HL-60 (cell line): ENCODE results near the gene LRPAP1.

Experiments used
- DNase-seq, 2 experiments: peaks; one replicate each; pipeline ENCODE4 v3.0.0-alpha.2; 2010 to 2020; ENCODE audit warnings: low read depth in 1 of 2, low spot score in 1 of 2
- H3K27ac ChIP-seq: fragments of 250-450 bp; sonication (Bioruptor Pico); replicated peaks from 2 replicates; pipeline ENCODE4 v1.5.1; 2020; ENCODE audit warnings: mild to moderate bottlenecking, moderate library complexity
- H3K27me3 ChIP-seq: fragments of 250-450 bp; sonication (Bioruptor Pico); 2 replicates; pipeline ENCODE4 v1.5.1; 2021; ENCODE audit warnings: mild to moderate bottlenecking, moderate library complexity; ENCODE audit not compliant: insufficient read depth, poor library complexity, severe bottlenecking
- H3K4me3 ChIP-seq: replicated peaks from 2 replicates; pipeline ENCODE4 v1.5.1; 2011; ENCODE audit warnings: mild to moderate bottlenecking, control low read depth, low read length; ENCODE audit not compliant: insufficient read depth
- GABPA ChIP-seq: IDR thresholded peaks from 2 replicates; pipeline ENCODE4 v1.6.1; 2012; ENCODE audit warnings: low read depth
- POLR2AphosphoS5 ChIP-seq: IDR thresholded peaks from 2 replicates; pipeline ENCODE4 v1.6.1; 2012; ENCODE audit warnings: low read depth
- SPI1 ChIP-seq: IDR thresholded peaks from 2 replicates; pipeline ENCODE4 v1.6.1; 2012; ENCODE audit warnings: low read depth, mild to moderate bottlenecking, borderline replicate concordance
- TF ChIP-seq, protein P1 (sequence below): IDR thresholded peaks from 2 replicates; pipeline ENCODE4 v1.6.1; 2012; ENCODE audit warnings: low read depth; ENCODE audit not compliant: insufficient replicate concordance
- TF ChIP-seq, protein P2 (sequence below): IDR thresholded peaks from one replicate; pipeline ENCODE4 v1.5.1; 2011; ENCODE audit warnings: low read length, control low read depth, inconsistent platforms; ENCODE audit not compliant: insufficient read depth

LRPAP1 gene

DNA sequence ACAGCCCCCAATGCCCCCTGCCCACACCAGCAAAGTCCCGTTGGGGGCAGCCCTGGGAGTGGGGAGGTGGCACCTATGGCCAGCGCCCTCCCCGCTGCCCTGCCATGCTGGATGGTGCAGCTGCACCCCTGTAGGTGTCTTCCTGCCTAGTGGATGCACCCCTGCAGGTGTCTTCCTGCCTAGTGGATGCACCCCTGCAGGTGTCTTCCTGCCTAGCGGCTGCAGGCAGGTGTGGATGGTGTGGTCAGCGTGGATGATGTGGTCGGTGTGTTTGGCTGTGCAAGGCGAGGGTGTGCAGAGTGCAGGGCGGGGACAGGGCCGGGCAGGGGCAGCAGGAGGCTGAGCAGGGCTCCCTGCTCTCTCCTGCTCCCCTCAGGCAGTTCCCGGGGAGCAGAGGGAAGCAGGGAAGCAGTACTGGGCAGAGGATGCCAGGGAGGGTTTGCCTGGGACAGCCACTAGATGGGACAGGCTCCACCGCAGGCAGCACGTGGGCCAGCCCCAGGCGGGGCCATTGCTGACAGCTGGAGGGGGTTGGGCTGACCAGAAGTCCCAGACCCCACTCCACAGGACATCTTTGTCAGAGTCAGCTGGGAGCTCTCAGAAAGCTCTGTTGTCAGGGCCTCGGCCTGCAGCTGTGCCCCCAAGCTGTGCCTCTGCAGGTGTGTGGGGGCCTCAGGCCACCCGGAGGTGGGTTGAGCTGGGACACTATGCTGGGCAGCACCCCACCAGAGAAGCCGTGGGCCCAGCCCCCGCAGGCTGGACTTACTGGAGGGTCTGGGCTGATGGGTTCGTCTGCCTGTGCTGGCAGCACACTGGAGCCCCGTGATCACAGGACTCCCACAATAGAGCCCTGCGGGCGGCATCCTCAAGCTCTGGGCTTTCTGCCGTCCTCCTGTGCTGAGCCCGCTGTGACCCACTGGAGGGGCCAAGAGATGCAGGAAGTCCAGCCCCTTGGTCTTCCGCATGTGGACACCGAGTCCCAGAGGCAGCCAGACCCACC, 45.4 kb downstream of the LRPAP1 start:
- TF ChIP-seq, protein P1, sequence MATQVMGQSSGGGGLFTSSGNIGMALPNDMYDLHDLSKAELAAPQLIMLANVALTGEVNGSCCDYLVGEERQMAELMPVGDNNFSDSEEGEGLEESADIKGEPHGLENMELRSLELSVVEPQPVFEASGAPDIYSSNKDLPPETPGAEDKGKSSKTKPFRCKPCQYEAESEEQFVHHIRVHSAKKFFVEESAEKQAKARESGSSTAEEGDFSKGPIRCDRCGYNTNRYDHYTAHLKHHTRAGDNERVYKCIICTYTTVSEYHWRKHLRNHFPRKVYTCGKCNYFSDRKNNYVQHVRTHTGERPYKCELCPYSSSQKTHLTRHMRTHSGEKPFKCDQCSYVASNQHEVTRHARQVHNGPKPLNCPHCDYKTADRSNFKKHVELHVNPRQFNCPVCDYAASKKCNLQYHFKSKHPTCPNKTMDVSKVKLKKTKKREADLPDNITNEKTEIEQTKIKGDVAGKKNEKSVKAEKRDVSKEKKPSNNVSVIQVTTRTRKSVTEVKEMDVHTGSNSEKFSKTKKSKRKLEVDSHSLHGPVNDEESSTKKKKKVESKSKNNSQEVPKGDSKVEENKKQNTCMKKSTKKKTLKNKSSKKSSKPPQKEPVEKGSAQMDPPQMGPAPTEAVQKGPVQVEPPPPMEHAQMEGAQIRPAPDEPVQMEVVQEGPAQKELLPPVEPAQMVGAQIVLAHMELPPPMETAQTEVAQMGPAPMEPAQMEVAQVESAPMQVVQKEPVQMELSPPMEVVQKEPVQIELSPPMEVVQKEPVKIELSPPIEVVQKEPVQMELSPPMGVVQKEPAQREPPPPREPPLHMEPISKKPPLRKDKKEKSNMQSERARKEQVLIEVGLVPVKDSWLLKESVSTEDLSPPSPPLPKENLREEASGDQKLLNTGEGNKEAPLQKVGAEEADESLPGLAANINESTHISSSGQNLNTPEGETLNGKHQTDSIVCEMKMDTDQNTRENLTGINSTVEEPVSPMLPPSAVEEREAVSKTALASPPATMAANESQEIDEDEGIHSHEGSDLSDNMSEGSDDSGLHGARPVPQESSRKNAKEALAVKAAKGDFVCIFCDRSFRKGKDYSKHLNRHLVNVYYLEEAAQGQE = no peak
- TF ChIP-seq, protein P2, sequence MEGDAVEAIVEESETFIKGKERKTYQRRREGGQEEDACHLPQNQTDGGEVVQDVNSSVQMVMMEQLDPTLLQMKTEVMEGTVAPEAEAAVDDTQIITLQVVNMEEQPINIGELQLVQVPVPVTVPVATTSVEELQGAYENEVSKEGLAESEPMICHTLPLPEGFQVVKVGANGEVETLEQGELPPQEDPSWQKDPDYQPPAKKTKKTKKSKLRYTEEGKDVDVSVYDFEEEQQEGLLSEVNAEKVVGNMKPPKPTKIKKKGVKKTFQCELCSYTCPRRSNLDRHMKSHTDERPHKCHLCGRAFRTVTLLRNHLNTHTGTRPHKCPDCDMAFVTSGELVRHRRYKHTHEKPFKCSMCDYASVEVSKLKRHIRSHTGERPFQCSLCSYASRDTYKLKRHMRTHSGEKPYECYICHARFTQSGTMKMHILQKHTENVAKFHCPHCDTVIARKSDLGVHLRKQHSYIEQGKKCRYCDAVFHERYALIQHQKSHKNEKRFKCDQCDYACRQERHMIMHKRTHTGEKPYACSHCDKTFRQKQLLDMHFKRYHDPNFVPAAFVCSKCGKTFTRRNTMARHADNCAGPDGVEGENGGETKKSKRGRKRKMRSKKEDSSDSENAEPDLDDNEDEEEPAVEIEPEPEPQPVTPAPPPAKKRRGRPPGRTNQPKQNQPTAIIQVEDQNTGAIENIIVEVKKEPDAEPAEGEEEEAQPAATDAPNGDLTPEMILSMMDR = no peak
- no peak for TF ChIP-seq POLR2AphosphoS5
- DNase-seq = no peak
- peaks cover 38% of the 10 kb centered on the region for H3K27me3 ChIP-seq
- no peak overlapping the region for H3K4me3 ChIP-seq
- H3K27ac ChIP-seq = no peak overlapping the region

- H3K27ac ChIP-seq = no peak overlapping the region
- no peak for DNase-seq
- peaks cover 35% of the 10 kb centered on the region for H3K27me3 ChIP-seq
- TF ChIP-seq GABPA = no peak
- TF ChIP-seq SPI1 = no peak
- TF ChIP-seq, protein P2 = no peak
- TF ChIP-seq, protein P1 = no peak
- H3K4me3 ChIP-seq = no peak overlapping the region
Observed at GRCh38 chr4:3485886-3486540, 46.2 kb downstream of the LRPAP1 start.

DNA sequence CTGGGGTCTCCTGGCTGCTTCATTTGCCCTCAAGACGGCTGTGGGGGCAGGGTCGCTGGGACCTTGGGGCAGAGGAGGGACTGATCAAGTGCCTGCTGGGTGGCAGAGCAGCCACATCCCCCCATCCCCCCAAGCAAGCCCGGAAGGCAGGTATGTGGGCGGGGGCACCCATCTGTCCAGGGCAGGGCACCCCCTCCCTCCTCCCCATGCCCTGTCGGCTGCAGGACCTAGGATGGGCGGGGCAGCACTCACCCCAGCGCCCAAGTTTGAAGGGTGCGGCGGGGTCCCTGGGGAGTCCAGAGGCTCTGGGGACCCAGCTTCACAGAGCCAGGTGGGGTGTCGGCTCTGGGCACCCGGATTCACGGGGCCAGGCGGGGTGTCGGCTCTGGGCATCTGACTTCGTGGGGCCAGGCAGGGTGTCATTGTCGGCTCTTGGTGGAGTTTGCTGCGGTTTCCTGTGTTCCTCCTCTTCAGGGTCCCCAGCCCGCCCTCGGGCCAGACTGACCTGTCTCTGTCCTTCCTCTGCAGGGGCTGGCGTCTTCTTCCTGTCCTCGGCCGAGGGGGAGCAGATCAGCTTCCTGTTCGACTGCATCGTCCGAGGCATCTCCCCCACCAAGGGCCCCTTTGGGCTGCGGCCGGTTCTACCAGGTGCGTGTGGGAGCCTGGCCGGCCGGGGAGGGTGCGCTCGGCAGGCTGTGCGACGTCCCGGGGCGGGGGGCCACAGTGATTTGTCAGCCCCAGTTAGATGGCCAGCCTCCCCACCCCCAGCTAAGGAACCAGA, 47.0 kb downstream of the LRPAP1 start:
- Histone ChIP-seq H3K4me3 (no peak overlapping the region), H3K27me3 (peaks cover 37% of the 10 kb centered on the region), H3K27ac (no peak overlapping the region)
- TF ChIP-seq GABPA (no peak), SPI1 (no peak), POLR2AphosphoS5 (no peak)
- TF ChIP-seq, protein P1 = no peak
- TF ChIP-seq, protein P2 = no peak
- no peak for DNase-seq
